Measurements from ENCODE around the gene BOLA2.
"Not testable (repeated sequence)": the region's sequence is repeated elsewhere in the genome, so short reads cannot be mapped to it uniquely, and the experiment has no call there.

The BOLA2 gene

GRCh38 chr16:29454269-29454668 is at the start of gene BOLA2, which contains the start of gene SLX1B:
Gene BOLA2 (minus strand): TSS chr16:29454351. CDS start chr16:29454253, 98 bp downstream.
Gene SLX1B (plus strand): TSS chr16:29454533.
- not testable (repeated sequence) for DNase-seq (ENCODE audit: low read depth)

- not testable (repeated sequence) for DNase-seq (ENCODE audit: low read depth)
Observed at GRCh38 chr16:29482276-29482675, 28.1 kb upstream of the BOLA2 start.

- not testable (repeated sequence) for DNase-seq (ENCODE audit: low read depth)
Observed at GRCh38 chr16:29472065-29472464, 17.9 kb upstream of the BOLA2 start.

- not testable (repeated sequence) for DNase-seq (ENCODE audit: low read depth)
Observed at GRCh38 chr16:29469660-29470059, 15.5 kb upstream of the BOLA2 start.

- not testable (repeated sequence) for DNase-seq (ENCODE audit: low read depth)
Observed at GRCh38 chr16:29467654-29468366, 13.7 kb upstream of the BOLA2 start.

GRCh38 chr16:29466904-29467303 is 12.8 kb upstream of the BOLA2 start:
- DNase-seq (ENCODE audit: low read depth): not testable (repeated sequence)

- not testable (repeated sequence) for DNase-seq (ENCODE audit: low read depth)
Observed at GRCh38 chr16:29465985-29466824, 12.1 kb upstream of the BOLA2 start.

- DNase-seq (ENCODE audit: low read depth): not testable (repeated sequence)
Observed at GRCh38 chr16:29460647-29461030, 6.5 kb upstream of the BOLA2 start.

GRCh38 chr16:29459706-29460646 is 5.8 kb upstream of the BOLA2 start, which contains the start of gene SULT1A4:
Gene SULT1A4 (plus strand): TSS chr16:29459913. CDS start chr16:29461386, 1,473 bp downstream.
- DNase-seq (ENCODE audit: low read depth): not testable (repeated sequence)

GRCh38 chr16:29457660-29458059 is 3.5 kb upstream of the BOLA2 start:
- DNase-seq (ENCODE audit: low read depth): not testable (repeated sequence)

- DNase-seq (ENCODE audit: low read depth): not testable (repeated sequence)
Observed at GRCh38 chr16:29454828-29455227, 677 bp upstream of the BOLA2 start.

- not testable (repeated sequence) for DNase-seq (ENCODE audit: low read depth)
Observed at GRCh38 chr16:29453754-29454153, 397 bp downstream of the BOLA2 start.

- DNase-seq (ENCODE audit: low read depth): not testable (repeated sequence)
Observed at GRCh38 chr16:29425390-29425789, 28.8 kb downstream of the BOLA2 start.

- not testable (repeated sequence) for DNase-seq (ENCODE audit: low read depth)
Observed at GRCh38 chr16:29423587-29423986, 30.6 kb downstream of the BOLA2 start.

- DNase-seq (ENCODE audit: low read depth): not testable (repeated sequence)
Observed at GRCh38 chr16:29405249-29405648, 48.9 kb downstream of the BOLA2 start.

Measured in stimulated activated CD8-positive, alpha-beta memory T cell treated with anti-CD3 and anti-CD28 coated beads, Interleukin-4, amount 100 ng/mL, for 24 hours (primary cell).